Psoas muscle (tissue), 8 donors: ENCODE results near the gene ORAI1. TPM values are rescaled to one million over a fixed set of nuclear protein-coding genes. Genes with fewer than 3 reads are reported as not detected.
"Not testable (repeated sequence)": the region's sequence is repeated elsewhere in the genome, so short reads cannot be mapped to it uniquely, and the experiment has no call there.

Experiments used
- ATAC-seq, 4 donors: fragments of 200-7000 bp; cut with Tn5 transposase; one replicate each; pipeline ENCODE4 v1.9.1; 2020; ENCODE audit warnings: moderate library complexity in 3 of 4, mild to moderate bottlenecking in 2 of 4
- DNase-seq, 2 donors: peaks; one replicate each; pipeline ENCODE4 v3.0.0-alpha.2; 2020
- H3K27ac ChIP-seq: fragments of 200-600 bp; one replicate; pipeline ENCODE4 v1.8.0; 2022
- H3K27me3 ChIP-seq, 3 donors: fragments of 200-600 bp in 1 of 3; one replicate each; pipeline versions ENCODE4 v1.6.1 to v1.8.0; 2013 to 2022; ENCODE audit warnings: low read length in 2 of 3, mild to moderate bottlenecking in 2 of 3, moderate library complexity in 1 of 3; ENCODE audit not compliant: insufficient read depth in 3 of 3
- H3K36me3 ChIP-seq, 2 donors: fragments of 200-600 bp in 1 of 2; one replicate each; pipeline versions ENCODE4 v1.6.1 to v1.8.0; 2013 to 2022; ENCODE audit warnings: low read depth in 1 of 2, mild to moderate bottlenecking in 1 of 2, moderate library complexity in 1 of 2; ENCODE audit not compliant: insufficient read depth in 1 of 2
- H3K4me1 ChIP-seq: fragments of 200-600 bp; one replicate; pipeline ENCODE4 v1.8.0; 2022
- H3K4me3 ChIP-seq: fragments of 200-600 bp; one replicate; pipeline ENCODE4 v1.8.0; 2022; ENCODE audit warnings: mild to moderate bottlenecking
- H3K9me3 ChIP-seq: fragments of 200-600 bp; one replicate; pipeline ENCODE4 v1.8.0; 2022
- WGBS, 3 donors: extraction: QIAGEN DNeasy Blood & Tissue Kit; methylation state at CpG; one replicate each; pipeline versions ENCODE4 v1.1.6 to v1.1.7; 2013; 5-methylcytosine and 5-hydroxymethylcytosine counted together
- intact Hi-C, 2 donors: fragments of 100-400 bp; cut with DNase I; formaldehyde crosslinking; loops; one replicate each; pipeline versions ENCODE4 v1.11.0 to v1.14.2; 2022
- polyA plus RNA-seq, 3 donors: library from polyadenylated mRNA; stranded (reverse); fragments of 200-250 nt; gene quantifications; one replicate each; pipeline ENCODE4 v1.2.3, GENCODE V29; 2013
- total RNA-seq, 4 donors: library from RNA; stranded (reverse); fragmentation: NEBNext Ultra II Directional in 2 of 4; extraction: Animal tissue kit (Norgen Biotek cat#: 25700) in 2 of 4; gene quantifications; one replicate each; pipeline versions ENCODE4 v1.2.1 to v1.2.4, GENCODE V29; 2021 to 2023
- TF ChIP-seq, protein P1 (sequence below): fragments of 200-600 bp; IDR thresholded peaks from one replicate; pipeline ENCODE4 v1.8.0; 2022; ENCODE audit warnings: antibody characterized with exemption
- donor health status: healthy with polysubstance abuse.
- donor health status: DM: no; HTN: no; CAD: no; lungs with moderate emphysema.
- donor health status: Bipolar disorder and iron deficiency.
- donor health status: healthy.
- donor health status: DM: yes; HTN: yes; CAD: no.
- donor health status: DM: no; HTN: no; CAD: no.
- donor health status: DM: no; HTN: no; CAD: no.
- donor health status: DM: yes; HTN: yes; CAD: no.

Gene ORAI1
- total and polyA plus RNA-seq, 7 donors: 17.9 to 75.5 (median 27.4) TPM

GRCh38 chr12:121632069-121632970 lies 6.0 kb downstream of the ORAI1 start:
- no peaks in the 10 kb centered on the region for H3K9me3 ChIP-seq
- no peaks in the 10 kb centered on the region for H3K27me3 ChIP-seq
- peak overlapping the region; percentile 22 for H3K4me3 ChIP-seq
- intact Hi-C loops: no loop called here
- TF ChIP-seq, protein P1, sequence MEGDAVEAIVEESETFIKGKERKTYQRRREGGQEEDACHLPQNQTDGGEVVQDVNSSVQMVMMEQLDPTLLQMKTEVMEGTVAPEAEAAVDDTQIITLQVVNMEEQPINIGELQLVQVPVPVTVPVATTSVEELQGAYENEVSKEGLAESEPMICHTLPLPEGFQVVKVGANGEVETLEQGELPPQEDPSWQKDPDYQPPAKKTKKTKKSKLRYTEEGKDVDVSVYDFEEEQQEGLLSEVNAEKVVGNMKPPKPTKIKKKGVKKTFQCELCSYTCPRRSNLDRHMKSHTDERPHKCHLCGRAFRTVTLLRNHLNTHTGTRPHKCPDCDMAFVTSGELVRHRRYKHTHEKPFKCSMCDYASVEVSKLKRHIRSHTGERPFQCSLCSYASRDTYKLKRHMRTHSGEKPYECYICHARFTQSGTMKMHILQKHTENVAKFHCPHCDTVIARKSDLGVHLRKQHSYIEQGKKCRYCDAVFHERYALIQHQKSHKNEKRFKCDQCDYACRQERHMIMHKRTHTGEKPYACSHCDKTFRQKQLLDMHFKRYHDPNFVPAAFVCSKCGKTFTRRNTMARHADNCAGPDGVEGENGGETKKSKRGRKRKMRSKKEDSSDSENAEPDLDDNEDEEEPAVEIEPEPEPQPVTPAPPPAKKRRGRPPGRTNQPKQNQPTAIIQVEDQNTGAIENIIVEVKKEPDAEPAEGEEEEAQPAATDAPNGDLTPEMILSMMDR: no peak
- WGBS, 3 donors: 56 to 63% (median 61%) methylated on average over 11 of the region's 11 CpGs
- DNase-seq (no peak), ATAC-seq (peak in 3 of 4 donors; percentile 46 to 68 (median 51))
- H3K27ac ChIP-seq: peak overlapping the region; percentile 96
- peaks cover 63% of the 10 kb centered on the region for H3K4me1 ChIP-seq
- no peaks in the 10 kb centered on the region for H3K36me3 ChIP-seq

GRCh38 chr12:121633833-121634196 lies 7.5 kb downstream of the ORAI1 start:
- DNase-seq, ATAC-seq, H3K9me3 ChIP-seq, intact Hi-C loops, H3K4me3 ChIP-seq, H3K27me3 ChIP-seq, H3K36me3 ChIP-seq, H3K27ac ChIP-seq: not testable (repeated sequence)
- 92 to 100% (median 94%) methylated on average over 3 to 5 of the region's 11 CpGs for WGBS, 3 donors
- peaks cover 53% of the 10 kb centered on the region for H3K4me1 ChIP-seq

DNA sequence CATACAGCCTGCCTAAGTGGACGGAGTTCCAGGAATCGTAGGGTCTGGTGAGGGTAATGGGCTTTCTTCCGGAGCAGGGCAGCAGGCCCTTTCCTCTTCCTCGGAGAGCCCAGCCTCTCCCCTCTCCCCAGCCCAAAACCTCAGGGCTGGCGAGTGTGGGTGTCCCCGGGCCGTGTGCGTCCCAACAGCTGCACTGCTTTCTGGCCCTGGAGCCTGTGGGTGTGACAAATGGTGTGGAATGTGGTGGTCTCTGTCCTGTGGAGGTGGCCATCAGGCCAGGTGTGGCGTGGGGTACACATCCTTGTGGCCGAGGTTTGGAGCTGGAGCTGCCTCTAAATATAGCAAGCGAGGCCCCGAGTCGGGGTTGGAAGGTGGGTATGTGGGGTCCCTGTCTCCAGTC lies 8.5 kb downstream of the ORAI1 start:
- no peaks in the 10 kb centered on the region for H3K9me3 ChIP-seq
- TF ChIP-seq, protein P1: no peak
- no peaks in the 10 kb centered on the region for H3K36me3 ChIP-seq
- no peak overlapping the region for H3K4me3 ChIP-seq
- WGBS, 3 donors: 48 to 64% (median 54%) methylated on average over 13 of the region's 13 CpGs
- DNase-seq (no peak), ATAC-seq (peak in 1 of 4 donors; percentile 11)
- intact Hi-C loops: loop anchor here in 1 of 2 donors (5.0 kb wide), 1 partner anchor 42 kb away; no protein-coding TSS in a partner anchor
- peaks cover 43% of the 10 kb centered on the region for H3K4me1 ChIP-seq
- H3K27ac ChIP-seq: peak overlapping the region; percentile 60
- no peaks in the 10 kb centered on the region for H3K27me3 ChIP-seq

- TF ChIP-seq, protein P1: no peak
- Histone ChIP-seq H3K4me1 (peaks cover 19% of the 10 kb centered on the region), H3K27ac (peak overlapping the region; percentile 60), H3K36me3 (peaks cover 0 to 15% of the 10 kb centered on the region in 2 donors), H3K9me3 (no peaks in the 10 kb centered on the region), H3K27me3 (no peaks in the 10 kb centered on the region), H3K4me3 (no peak overlapping the region)
- peak in 1 of 2 donors; percentile 66 for DNase-seq
- ATAC-seq: peak; percentile 50 to 58 (median 54)
- WGBS, 3 donors: 48 to 60% (median 52%) methylated on average over 10 of the region's 10 CpGs
- intact Hi-C loops: loop anchor here in 1 of 2 donors (5.0 kb wide), 1 partner anchor 40 kb away; no protein-coding TSS in a partner anchor
Observed at GRCh38 chr12:121637231-121637914, 11.0 kb downstream of the ORAI1 start.
